Measurements from ENCODE around the gene PCCA. TPM values are rescaled to one million over a fixed set of nuclear protein-coding genes. Genes with fewer than 3 reads are reported as not detected.

Gene PCCA
- total and polyA plus RNA-seq, 2 donors (not counting 1 experiment from before 2014, with no cell fraction given), result 11.2 to 73.0 TPM

DNA sequence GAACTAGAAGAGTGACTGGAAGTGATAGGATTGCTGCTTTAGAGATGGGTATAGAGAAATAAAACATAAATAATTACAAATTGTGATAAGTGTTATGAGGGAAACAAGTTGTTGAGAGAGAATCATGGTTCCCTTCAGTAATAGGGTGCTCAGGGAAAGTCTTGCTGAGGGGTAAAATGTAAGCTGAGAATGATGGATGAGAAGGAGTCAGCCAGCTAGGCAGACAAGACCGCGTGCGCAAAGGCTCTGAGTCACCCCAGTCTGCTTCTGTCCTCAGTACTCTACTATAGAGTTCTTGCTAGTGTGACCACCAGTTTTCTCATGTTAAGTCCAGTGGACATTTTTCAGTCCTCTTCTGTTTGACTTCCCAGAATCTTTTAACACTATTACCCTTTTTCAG lies 39.5 kb downstream of the PCCA start:
- Histone ChIP-seq H3K36me3 (ENCODE audit: control insufficient read depth, insufficient read depth, low read length) (no peaks in the 10 kb centered on the region), H3K4me1 (ENCODE audit: control insufficient read depth, extremely low read depth, insufficient read depth, low read length) (peaks cover 5% of the 10 kb centered on the region), H3K79me2 (ENCODE audit: control insufficient read depth, insufficient read depth, low read length) (no peaks in the 10 kb centered on the region), H3K27ac (ENCODE audit: insufficient read depth, low read length) (no peak overlapping the region), H4K20me1 (ENCODE audit: control insufficient read depth, extremely low read depth, insufficient read depth, low read length) (no peaks in the 10 kb centered on the region), H2AFZ (ENCODE audit: low read length) (no peak overlapping the region), H3K4me2 (ENCODE audit: extremely low read depth, insufficient read depth, low read length) (no peak overlapping the region), H3K4me3 (replicated peaks in 1 of 4; ENCODE audit: control extremely low read depth in 1 of 4, insufficient read depth in 1 of 4, low read depth in 3 of 4, low read length in 4 of 4) (no peak overlapping the region), H3K9me3 (ENCODE audit: control insufficient read depth, insufficient read depth, low read depth, low read length) (no peaks in the 10 kb centered on the region), H3K27me3 (ENCODE audit: control insufficient read depth, insufficient read depth, low read length) (no peaks in the 10 kb centered on the region), H3K9ac (ENCODE audit: insufficient read depth, low read length) (no peak overlapping the region)
- peak; percentile 80 to 93 for DNase-seq (ENCODE audit: low read depth in 2 of 2)
- TF ChIP-seq, protein P1, sequence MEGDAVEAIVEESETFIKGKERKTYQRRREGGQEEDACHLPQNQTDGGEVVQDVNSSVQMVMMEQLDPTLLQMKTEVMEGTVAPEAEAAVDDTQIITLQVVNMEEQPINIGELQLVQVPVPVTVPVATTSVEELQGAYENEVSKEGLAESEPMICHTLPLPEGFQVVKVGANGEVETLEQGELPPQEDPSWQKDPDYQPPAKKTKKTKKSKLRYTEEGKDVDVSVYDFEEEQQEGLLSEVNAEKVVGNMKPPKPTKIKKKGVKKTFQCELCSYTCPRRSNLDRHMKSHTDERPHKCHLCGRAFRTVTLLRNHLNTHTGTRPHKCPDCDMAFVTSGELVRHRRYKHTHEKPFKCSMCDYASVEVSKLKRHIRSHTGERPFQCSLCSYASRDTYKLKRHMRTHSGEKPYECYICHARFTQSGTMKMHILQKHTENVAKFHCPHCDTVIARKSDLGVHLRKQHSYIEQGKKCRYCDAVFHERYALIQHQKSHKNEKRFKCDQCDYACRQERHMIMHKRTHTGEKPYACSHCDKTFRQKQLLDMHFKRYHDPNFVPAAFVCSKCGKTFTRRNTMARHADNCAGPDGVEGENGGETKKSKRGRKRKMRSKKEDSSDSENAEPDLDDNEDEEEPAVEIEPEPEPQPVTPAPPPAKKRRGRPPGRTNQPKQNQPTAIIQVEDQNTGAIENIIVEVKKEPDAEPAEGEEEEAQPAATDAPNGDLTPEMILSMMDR (conservative IDR thresholded peaks at IDR 0.05 in 1 of 2, IDR thresholded peaks at IDR 0.05 in 1 of 2; ENCODE audit: low read depth in 1 of 2, low read length in 2 of 2), result no peak
- TF ChIP-seq EZH2 (IDR thresholded peaks at IDR 0.05; ENCODE audit: low read length, missing control alignments), result no peak

DNA sequence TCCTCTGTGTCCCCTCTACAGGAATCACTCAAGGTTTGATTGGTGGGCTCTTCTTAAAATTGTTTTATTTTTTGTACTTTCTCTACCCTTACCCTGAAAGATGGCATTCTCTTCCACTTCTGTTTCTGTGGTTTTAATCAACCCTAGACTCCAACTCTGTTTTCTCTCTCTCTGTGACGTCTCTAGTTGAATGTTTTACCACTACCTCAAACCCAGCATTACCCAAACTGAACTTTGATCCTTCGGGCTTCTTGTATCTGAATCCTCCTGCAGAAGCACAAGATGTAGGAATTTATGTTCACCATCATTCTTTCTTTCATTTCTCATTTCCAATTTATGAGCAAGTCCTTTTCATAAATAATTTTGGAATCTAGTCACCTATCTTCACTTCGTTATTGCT lies 39.9 kb downstream of the PCCA start:
- Histone ChIP-seq H3K4me1 (ENCODE audit: control insufficient read depth, extremely low read depth, insufficient read depth, low read length) (peaks cover 5% of the 10 kb centered on the region), H3K9ac (ENCODE audit: insufficient read depth, low read length) (no peak overlapping the region), H3K27ac (ENCODE audit: insufficient read depth, low read length) (no peak overlapping the region), H3K4me2 (ENCODE audit: extremely low read depth, insufficient read depth, low read length) (no peak overlapping the region), H3K27me3 (ENCODE audit: control insufficient read depth, insufficient read depth, low read length) (no peaks in the 10 kb centered on the region), H3K9me3 (ENCODE audit: control insufficient read depth, insufficient read depth, low read depth, low read length) (no peaks in the 10 kb centered on the region), H3K36me3 (ENCODE audit: control insufficient read depth, insufficient read depth, low read length) (no peaks in the 10 kb centered on the region), H2AFZ (ENCODE audit: low read length) (no peak overlapping the region), H3K79me2 (ENCODE audit: control insufficient read depth, insufficient read depth, low read length) (no peaks in the 10 kb centered on the region), H3K4me3 (replicated peaks in 1 of 4; ENCODE audit: control extremely low read depth in 1 of 4, insufficient read depth in 1 of 4, low read depth in 3 of 4, low read length in 4 of 4) (no peak overlapping the region), H4K20me1 (ENCODE audit: control insufficient read depth, extremely low read depth, insufficient read depth, low read length) (no peaks in the 10 kb centered on the region)
- DNase-seq (ENCODE audit: low read depth in 2 of 2), result no peak
- TF ChIP-seq, protein P1 (conservative IDR thresholded peaks at IDR 0.05 in 1 of 2, IDR thresholded peaks at IDR 0.05 in 1 of 2; ENCODE audit: low read depth in 1 of 2, low read length in 2 of 2), result no peak
- no peak for TF ChIP-seq EZH2 (IDR thresholded peaks at IDR 0.05; ENCODE audit: low read length, missing control alignments)

DNA sequence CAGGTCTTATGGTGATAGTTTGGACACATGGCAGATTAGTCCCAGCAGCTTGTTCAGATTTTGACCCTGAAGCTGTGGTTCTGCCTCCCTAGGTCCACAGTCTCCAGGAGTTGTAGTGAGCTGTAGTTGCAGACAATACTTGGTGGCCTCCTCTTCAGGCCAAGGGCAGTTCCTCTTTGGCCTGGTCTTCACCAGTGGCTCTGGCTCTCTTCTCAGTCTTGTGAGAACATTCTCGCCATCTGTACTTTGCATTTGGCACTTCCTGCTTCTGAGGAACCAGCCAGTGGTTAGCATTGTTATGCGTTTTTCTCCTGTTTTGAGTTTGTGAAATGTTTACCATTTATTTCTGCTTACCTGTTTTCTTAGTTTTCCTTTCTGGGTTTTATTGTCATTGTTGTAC lies 40.7 kb downstream of the PCCA start:
- no peak for DNase-seq (ENCODE audit: low read depth in 2 of 2)
- Histone ChIP-seq H3K4me2 (ENCODE audit: extremely low read depth, insufficient read depth, low read length) (no peak overlapping the region), H2AFZ (ENCODE audit: low read length) (no peak overlapping the region)

More for the DNA sequence above, 40.7 kb downstream of the PCCA start:
- Histone ChIP-seq H3K9ac (ENCODE audit: insufficient read depth, low read length) (no peak overlapping the region), H3K4me1 (ENCODE audit: control insufficient read depth, extremely low read depth, insufficient read depth, low read length) (peaks cover 5% of the 10 kb centered on the region), H3K27me3 (ENCODE audit: control insufficient read depth, insufficient read depth, low read length) (no peaks in the 10 kb centered on the region), H3K9me3 (ENCODE audit: control insufficient read depth, insufficient read depth, low read depth, low read length) (no peaks in the 10 kb centered on the region), H3K36me3 (ENCODE audit: control insufficient read depth, insufficient read depth, low read length) (no peaks in the 10 kb centered on the region), H3K4me3 (replicated peaks in 1 of 4; ENCODE audit: control extremely low read depth in 1 of 4, insufficient read depth in 1 of 4, low read depth in 3 of 4, low read length in 4 of 4) (no peak overlapping the region), H3K79me2 (ENCODE audit: control insufficient read depth, insufficient read depth, low read length) (no peaks in the 10 kb centered on the region), H4K20me1 (ENCODE audit: control insufficient read depth, extremely low read depth, insufficient read depth, low read length) (no peaks in the 10 kb centered on the region), H3K27ac (ENCODE audit: insufficient read depth, low read length) (no peak overlapping the region)
- TF ChIP-seq, protein P1 (conservative IDR thresholded peaks at IDR 0.05 in 1 of 2, IDR thresholded peaks at IDR 0.05 in 1 of 2; ENCODE audit: low read depth in 1 of 2, low read length in 2 of 2), result no peak
- no peak for TF ChIP-seq EZH2 (IDR thresholded peaks at IDR 0.05; ENCODE audit: low read length, missing control alignments)
